H1 (cell line): ENCODE results near the gene SLC26A6. TPM values are rescaled to one million over a fixed set of nuclear protein-coding genes. Genes with fewer than 3 reads are reported as not detected.
A peak's percentile ranks its signal among the peaks of the same experiment; 100 is the strongest.

Experiments
- BCL11A ChIP-seq, 2 experiments: IDR thresholded peaks; one replicate each; pipeline ENCODE4 v1.6.1; 2011; ENCODE audit warnings: low read depth in 2 of 2, low read length in 2 of 2, mild to moderate bottlenecking in 2 of 2
- EP300 ChIP-seq, 2 experiments: IDR thresholded peaks; 1 replicate in 1 of 2; 2 replicates in 1 of 2; pipeline ENCODE4 v1.6.1; 2011 to 2012; ENCODE audit warnings: low read depth in 2 of 2, low read length in 2 of 2, mild to moderate bottlenecking in 2 of 2, borderline replicate concordance in 1 of 2, inconsistent platforms in 1 of 2, moderate library complexity in 1 of 2
- EZH2 ChIP-seq: fragments of 200-600 bp; sonication (generic); IDR thresholded peaks from 2 replicates; pipeline ENCODE4 v1.7.1; 2012; ENCODE audit warnings: low read depth, mild to moderate bottlenecking, moderate library complexity, low read length, inconsistent platforms; ENCODE audit not compliant: severe bottlenecking
- FOSL1 ChIP-seq: IDR thresholded peaks from 2 replicates; pipeline ENCODE4 v1.6.1; 2011; ENCODE audit warnings: mild to moderate bottlenecking, low read depth, low read length, moderate library complexity; ENCODE audit not compliant: insufficient read depth
- GTF2F1 ChIP-seq: IDR thresholded peaks from 2 replicates; pipeline ENCODE4 v1.6.1; 2012; ENCODE audit warnings: low read depth, low read length, improper control_type of control experiment, borderline replicate concordance
- HDAC2 ChIP-seq, 2 experiments: fragments of 300-600 bp in 1 of 2; sonication (generic) in 1 of 2; IDR thresholded peaks; 2 replicates each; pipeline ENCODE4 v1.6.1; 2011 to 2012; ENCODE audit warnings: low read depth in 2 of 2, low read length in 2 of 2, mild to moderate bottlenecking in 2 of 2, moderate library complexity in 2 of 2, borderline replicate concordance in 1 of 2, inconsistent platforms in 1 of 2
- JUN ChIP-seq: IDR thresholded peaks from 2 replicates; pipeline ENCODE4 v1.6.1; 2011; ENCODE audit warnings: low read depth, mild to moderate bottlenecking, improper control_type of control experiment, low read length
- KDM5A ChIP-seq: fragments of 200-600 bp; IDR thresholded peaks from 2 replicates; pipeline ENCODE4 v1.7.1; 2012; ENCODE audit warnings: mild to moderate bottlenecking, low read length, inconsistent platforms, mixed read lengths
- NANOG ChIP-seq: IDR thresholded peaks from 2 replicates; pipeline ENCODE4 v1.6.1; 2011; ENCODE audit warnings: low read length, low read depth, mild to moderate bottlenecking, inconsistent platforms; ENCODE audit not compliant: insufficient read depth, poor library complexity, severe bottlenecking
- POLR2AphosphoS5 ChIP-seq: IDR thresholded peaks from 2 replicates; pipeline ENCODE4 v1.6.1; 2011; ENCODE audit warnings: low read depth, low read length
- SAP30 ChIP-seq: fragments of 300-600 bp; sonication (generic); IDR thresholded peaks from 2 replicates; pipeline ENCODE4 v1.7.1; 2012; ENCODE audit warnings: low read length, moderate library complexity, mild to moderate bottlenecking, inconsistent platforms; ENCODE audit not compliant: insufficient read depth, insufficient replicate concordance
- SIRT6 ChIP-seq: IDR thresholded peaks from one replicate; pipeline ENCODE4 v1.7.1; 2012; ENCODE audit warnings: low read length, inconsistent platforms
- SUZ12 ChIP-seq: fragments of 200-600 bp; sonication (generic); IDR thresholded peaks from 2 replicates; pipeline ENCODE4 v1.6.1; 2012; ENCODE audit warnings: mild to moderate bottlenecking, inconsistent platforms, low read length, moderate library complexity, mixed read lengths
- TAF7 ChIP-seq: optimal IDR thresholded peaks from 2 replicates; pipeline ENCODE3; 2011; ENCODE audit warnings: low read depth, mild to moderate bottlenecking, inconsistent platforms, low read length, moderate library complexity, borderline replicate concordance
- TCF12 ChIP-seq: IDR thresholded peaks from 2 replicates; pipeline ENCODE4 v1.6.1; 2011; ENCODE audit warnings: low read depth, mild to moderate bottlenecking, low read length
- TEAD4 ChIP-seq: IDR thresholded peaks from 2 replicates; pipeline ENCODE4 v1.6.1; 2012; ENCODE audit warnings: low read depth, low read length, inconsistent platforms, mixed read lengths
- YY1 ChIP-seq: IDR thresholded peaks from 2 replicates; pipeline ENCODE4 v1.6.1; 2011; ENCODE audit warnings: low read depth, mild to moderate bottlenecking, low read length
- polyA plus RNA-seq, 7 experiments: library from polyadenylated mRNA; depleted of rRNA in 3 of 7; stranded (reverse) in 5 of 7; unstranded in 2 of 7; fragments of >200 nt in 5 of 7; fragments of 200-250 nt in 2 of 7; gene quantifications; 1 replicate in 5 of 7; 2 replicates in 1 of 7; 4 replicates in 1 of 7; pipeline versions ENCODE4 v1.2.1 to v1.2.3, GENCODE V29; 2011 to 2013; ENCODE audit warnings: missing spikeins in 2 of 7, mixed read lengths in 2 of 7
- total RNA-seq: library from RNA; stranded (reverse); fragmentation: NEBNext Ultra II Directional; extraction: Animal tissue kit (Norgen Biotek cat#: 25700); gene quantifications from 2 replicates; pipeline ENCODE4 v1.2.1, GENCODE V29; 2021
- TF ChIP-seq, protein P1 (sequence below): IDR thresholded peaks from 2 replicates; pipeline ENCODE4 v1.6.1; 2012; ENCODE audit warnings: inconsistent platforms
- TF ChIP-seq, protein P2 (sequence below): IDR thresholded peaks from 2 replicates; pipeline ENCODE4 v1.6.1; 2012; ENCODE audit warnings: inconsistent platforms
- TF ChIP-seq, protein P3 (sequence below): IDR thresholded peaks from 2 replicates; pipeline ENCODE4 v1.6.1; 2012; ENCODE audit warnings: low read length, inconsistent platforms

The SLC26A6 gene
- total and polyA plus RNA-seq, 2 of the 8 experiments (the other 6 are each of a cell fraction or from before 2014, with no cell fraction given) = 50.4 to 58.0 TPM

GRCh38 chr3:48663489-48664312, 28.4 kb upstream of the SLC26A6 start (continued):
- TF ChIP-seq YY1 = peak; percentile 69; the same call in 1 of the 2 replicates
- no peak for TF ChIP-seq SIRT6
- peak; percentile 29; the same call in 1 of the 2 replicates for TF ChIP-seq GTF2F1
- no peak for TF ChIP-seq KDM5A
- peak; percentile 55 for TF ChIP-seq NANOG
- peak; percentile 98 for TF ChIP-seq TEAD4
- TF ChIP-seq JUN = 0 out of 2 replicates have a peak, but pooled peaks have one; percentile 16
- TF ChIP-seq SUZ12 = no peak
- TF ChIP-seq BCL11A (IDR thresholded peaks at IDR 0.05; ENCODE audit: low read depth in 2 of 2, low read length in 2 of 2) = no peak
- TF ChIP-seq, protein P1, sequence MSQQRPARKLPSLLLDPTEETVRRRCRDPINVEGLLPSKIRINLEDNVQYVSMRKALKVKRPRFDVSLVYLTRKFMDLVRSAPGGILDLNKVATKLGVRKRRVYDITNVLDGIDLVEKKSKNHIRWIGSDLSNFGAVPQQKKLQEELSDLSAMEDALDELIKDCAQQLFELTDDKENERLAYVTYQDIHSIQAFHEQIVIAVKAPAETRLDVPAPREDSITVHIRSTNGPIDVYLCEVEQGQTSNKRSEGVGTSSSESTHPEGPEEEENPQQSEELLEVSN = peak; percentile 92
- no peak for TF ChIP-seq SAP30
- TF ChIP-seq, protein P2, sequence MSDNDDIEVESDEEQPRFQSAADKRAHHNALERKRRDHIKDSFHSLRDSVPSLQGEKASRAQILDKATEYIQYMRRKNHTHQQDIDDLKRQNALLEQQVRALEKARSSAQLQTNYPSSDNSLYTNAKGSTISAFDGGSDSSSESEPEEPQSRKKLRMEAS = peak; percentile 98
- peak in 1 of 2 experiments; percentile 85; a peak in 1 of 3 replicates for TF ChIP-seq EP300 (IDR thresholded peaks at IDR 0.05; ENCODE audit: borderline replicate concordance in 1 of 2, low read depth in 2 of 2, low read length in 2 of 2)
- peak; percentile 64; the same call in 1 of the 2 replicates for TF ChIP-seq TCF12
- TF ChIP-seq POLR2AphosphoS5 = peak; percentile 41
- TF ChIP-seq, protein P3, sequence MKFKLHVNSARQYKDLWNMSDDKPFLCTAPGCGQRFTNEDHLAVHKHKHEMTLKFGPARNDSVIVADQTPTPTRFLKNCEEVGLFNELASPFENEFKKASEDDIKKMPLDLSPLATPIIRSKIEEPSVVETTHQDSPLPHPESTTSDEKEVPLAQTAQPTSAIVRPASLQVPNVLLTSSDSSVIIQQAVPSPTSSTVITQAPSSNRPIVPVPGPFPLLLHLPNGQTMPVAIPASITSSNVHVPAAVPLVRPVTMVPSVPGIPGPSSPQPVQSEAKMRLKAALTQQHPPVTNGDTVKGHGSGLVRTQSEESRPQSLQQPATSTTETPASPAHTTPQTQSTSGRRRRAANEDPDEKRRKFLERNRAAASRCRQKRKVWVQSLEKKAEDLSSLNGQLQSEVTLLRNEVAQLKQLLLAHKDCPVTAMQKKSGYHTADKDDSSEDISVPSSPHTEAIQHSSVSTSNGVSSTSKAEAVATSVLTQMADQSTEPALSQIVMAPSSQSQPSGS = peak; percentile 100
- peak; percentile 80 for TF ChIP-seq TAF7
- TF ChIP-seq EZH2 = no peak
- TF ChIP-seq FOSL1 = no peak
- TF ChIP-seq HDAC2 (IDR thresholded peaks at IDR 0.05; ENCODE audit: borderline replicate concordance in 1 of 2, low read depth in 2 of 2, low read length in 2 of 2) = peak in 1 of 2 experiments; percentile 75; a peak in 1 of 4 replicates
